Peyer's patch (tissue), 4 donors: Measurements from ENCODE around the gene LENG9.

Experiments
- POLR2A ChIP-seq, 2 donors: fragments of 450-650 bp; IDR thresholded peaks; one replicate each; pipeline ENCODE4 v1.5.1; 2017; ENCODE audit warnings: antibody characterized with exemption in 2 of 2, mild to moderate bottlenecking in 2 of 2, moderate library complexity in 2 of 2
- TF ChIP-seq, protein P1 (sequence below), 6 experiments: fragments of 450-650 bp in 4 of 6; fragments of 200-600 bp in 2 of 6; sonication (generic) in 1 of 6; IDR thresholded peaks; one replicate each; pipeline ENCODE4 v1.5.1; 2017 to 2019; ENCODE audit warnings: antibody characterized with exemption in 6 of 6, mild to moderate bottlenecking in 3 of 6, moderate library complexity in 1 of 6

DNA sequence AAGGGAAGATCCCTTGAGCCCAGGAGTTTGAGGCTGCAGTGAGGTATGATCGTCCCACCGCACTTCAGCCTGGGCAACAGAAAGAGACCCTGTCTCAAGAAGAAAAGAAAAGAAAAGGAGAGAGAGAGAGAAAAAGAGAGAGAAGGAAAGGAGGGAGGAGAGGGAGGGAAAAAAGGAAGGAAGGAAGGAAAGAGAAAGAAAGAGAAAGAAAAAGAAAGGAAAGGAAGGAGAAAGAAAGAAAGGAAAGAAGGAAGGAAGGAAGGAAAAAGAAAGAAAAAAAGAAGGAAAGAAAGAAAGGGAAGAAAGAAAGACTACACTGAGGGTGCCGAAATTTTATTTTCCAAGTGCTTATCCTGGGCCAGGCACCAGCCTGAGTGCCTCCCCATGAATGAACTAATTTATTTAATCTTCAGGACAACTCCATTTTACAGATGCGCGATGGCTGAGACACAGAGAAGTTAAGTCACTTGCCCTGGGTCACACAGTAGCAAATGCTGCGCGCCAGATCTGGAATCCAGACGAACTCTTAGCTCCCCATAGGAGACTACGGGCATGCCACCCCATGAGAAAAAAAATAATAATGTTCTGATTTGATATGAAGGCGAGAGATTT lies 6.8 kb upstream of the LENG9 start:
- TF ChIP-seq, protein P1, sequence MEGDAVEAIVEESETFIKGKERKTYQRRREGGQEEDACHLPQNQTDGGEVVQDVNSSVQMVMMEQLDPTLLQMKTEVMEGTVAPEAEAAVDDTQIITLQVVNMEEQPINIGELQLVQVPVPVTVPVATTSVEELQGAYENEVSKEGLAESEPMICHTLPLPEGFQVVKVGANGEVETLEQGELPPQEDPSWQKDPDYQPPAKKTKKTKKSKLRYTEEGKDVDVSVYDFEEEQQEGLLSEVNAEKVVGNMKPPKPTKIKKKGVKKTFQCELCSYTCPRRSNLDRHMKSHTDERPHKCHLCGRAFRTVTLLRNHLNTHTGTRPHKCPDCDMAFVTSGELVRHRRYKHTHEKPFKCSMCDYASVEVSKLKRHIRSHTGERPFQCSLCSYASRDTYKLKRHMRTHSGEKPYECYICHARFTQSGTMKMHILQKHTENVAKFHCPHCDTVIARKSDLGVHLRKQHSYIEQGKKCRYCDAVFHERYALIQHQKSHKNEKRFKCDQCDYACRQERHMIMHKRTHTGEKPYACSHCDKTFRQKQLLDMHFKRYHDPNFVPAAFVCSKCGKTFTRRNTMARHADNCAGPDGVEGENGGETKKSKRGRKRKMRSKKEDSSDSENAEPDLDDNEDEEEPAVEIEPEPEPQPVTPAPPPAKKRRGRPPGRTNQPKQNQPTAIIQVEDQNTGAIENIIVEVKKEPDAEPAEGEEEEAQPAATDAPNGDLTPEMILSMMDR (IDR thresholded peaks at IDR 0.05): no peak
- no peak for TF ChIP-seq POLR2A (IDR thresholded peaks at IDR 0.05)
